Hepatic stellate cell (primary cell): ENCODE measurements around the gene TP53TG3.
"Not testable (repeated sequence)": the region's sequence is repeated elsewhere in the genome, so short reads cannot be mapped to it uniquely, and the experiment has no call there.

Source experiments
- DNase-seq: peaks from one replicate; pipeline ENCODE4 v3.0.0; 2011; ENCODE audit warnings: low spot score

TP53TG3 gene

GRCh38 chr16:32676065-32676464 lies at the start of gene TP53TG3:
TSS of gene TP53TG3 (minus strand) at chr16:32676165. CDS start at chr16:32676097, 68 bp downstream.
- DNase-seq = not testable (repeated sequence)

GRCh38 chr16:32650876-32651275 lies 25.1 kb downstream of the TP53TG3 start:
- DNase-seq = not testable (repeated sequence)

GRCh38 chr16:32647562-32647961 lies 28.4 kb downstream of the TP53TG3 start:
- DNase-seq = not testable (repeated sequence)

- not testable (repeated sequence) for DNase-seq
Observed at GRCh38 chr16:32646780-32647179, 29.2 kb downstream of the TP53TG3 start.

- not testable (repeated sequence) for DNase-seq
Observed at GRCh38 chr16:32646177-32646576, 29.8 kb downstream of the TP53TG3 start.

- not testable (repeated sequence) for DNase-seq
Observed at GRCh38 chr16:32645278-32645908, 30.6 kb downstream of the TP53TG3 start.

GRCh38 chr16:32644715-32645114 lies 31.2 kb downstream of the TP53TG3 start:
- not testable (repeated sequence) for DNase-seq

- DNase-seq = not testable (repeated sequence)
Observed at GRCh38 chr16:32637614-32638013, 38.4 kb downstream of the TP53TG3 start.

- not testable (repeated sequence) for DNase-seq
Observed at GRCh38 chr16:32632096-32632495, 43.9 kb downstream of the TP53TG3 start.
